Activated naive CD8-positive, alpha-beta T cell treated with anti-CD3 and anti-CD28 coated beads, Interleukin-2, amount 10 ng/mL, durations not matched to agents 7 days and 5 days (primary cell): ENCODE data around the gene TPX2. TPM values are rescaled to one million over a fixed set of nuclear protein-coding genes. Genes with fewer than 3 reads are reported as not detected.

Experiments
- ATAC-seq: fragments of 150-1000 bp; cut with Tn5 transposase; one replicate; pipeline ENCODE4 v1.10.0; 2021; ENCODE audit warnings: low read depth, moderate library complexity
- POLR2A ChIA-PET: fragments of 350-600 bp; sonication (Branson Sonifier 250); formaldehyde crosslinking; loops from one replicate; lab custom pipeline; 2021; ENCODE audit warnings: antibody characterized with exemption; lab: Charles Lee
- DNase-seq: peaks from one replicate; pipeline ENCODE4 v3.0.0; 2021
- H3K27ac Mint-ChIP-seq: one replicate; pipeline ENCODE4 v1.8.0; 2022; ENCODE audit warnings: mild to moderate bottlenecking, mixed read lengths
- H3K27me3 Mint-ChIP-seq: one replicate; pipeline ENCODE4 v1.8.0; 2022; ENCODE audit warnings: mild to moderate bottlenecking, moderate library complexity, mixed read lengths
- H3K36me3 Mint-ChIP-seq: one replicate; pipeline ENCODE4 v1.8.0; 2021; ENCODE audit warnings: mild to moderate bottlenecking, mixed read lengths
- H3K4me1 Mint-ChIP-seq: one replicate; pipeline ENCODE4 v1.8.0; 2021; ENCODE audit warnings: mixed read lengths
- H3K4me3 Mint-ChIP-seq: one replicate; pipeline ENCODE4 v1.8.0; 2022; ENCODE audit warnings: mild to moderate bottlenecking, moderate library complexity, mixed read lengths
- H3K9me3 Mint-ChIP-seq: one replicate; pipeline ENCODE4 v1.8.0; 2021; ENCODE audit warnings: mixed read lengths
- total RNA-seq, 2 experiments: library from RNA; stranded (reverse); gene quantifications; one replicate each; pipeline ENCODE4 v1.2.3, GENCODE V29; 2021

TPX2 gene
- total RNA-seq, 2 experiments from 2014 or later, result 111 to 114 TPM

DNA sequence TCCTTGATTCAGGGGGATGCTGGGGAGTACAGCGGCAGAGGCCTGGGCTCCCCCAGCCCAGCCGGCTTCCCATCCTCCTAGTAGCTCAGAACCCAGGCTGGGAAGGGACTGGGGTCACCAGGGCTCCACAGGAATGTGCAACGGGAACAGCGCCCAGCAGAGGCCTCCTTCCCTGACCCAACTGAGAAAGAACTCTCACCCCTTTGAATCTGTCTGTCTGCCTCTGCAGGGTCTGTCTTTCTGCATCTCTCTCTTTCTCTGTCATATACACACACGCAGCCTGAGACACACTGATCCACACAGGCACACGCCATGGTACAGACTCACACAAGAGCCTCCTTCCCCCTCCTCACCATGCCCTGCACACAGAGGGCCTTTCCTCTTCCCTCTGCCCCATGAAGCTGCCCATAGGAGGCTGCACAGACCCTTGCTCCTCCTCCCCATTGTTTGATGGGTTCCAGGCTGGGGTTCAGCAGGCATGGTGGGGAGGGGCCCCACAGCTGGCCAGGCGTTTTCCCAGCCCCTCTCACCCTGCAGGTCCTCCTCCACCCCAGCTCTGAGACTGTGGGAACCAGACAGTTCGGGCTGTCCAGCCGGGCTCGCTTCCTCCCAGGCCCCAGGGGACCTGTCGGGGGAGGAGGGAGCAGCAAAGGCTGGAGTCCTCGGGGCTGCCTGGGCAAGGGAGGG lies 103.5 kb downstream of the TPX2 start:
- DNase-seq (no peak), ATAC-seq (no peak)
- POLR2A ChIA-PET, result no interaction called here
- Mint-ChIP-seq H3K36me3 (no peaks in the 10 kb centered on the region), H3K27me3 (peaks cover 12% of the 10 kb centered on the region), H3K9me3 (no peaks in the 10 kb centered on the region), H3K27ac (no peak overlapping the region), H3K4me1 (no peaks in the 10 kb centered on the region), H3K4me3 (no peak overlapping the region)

DNA sequence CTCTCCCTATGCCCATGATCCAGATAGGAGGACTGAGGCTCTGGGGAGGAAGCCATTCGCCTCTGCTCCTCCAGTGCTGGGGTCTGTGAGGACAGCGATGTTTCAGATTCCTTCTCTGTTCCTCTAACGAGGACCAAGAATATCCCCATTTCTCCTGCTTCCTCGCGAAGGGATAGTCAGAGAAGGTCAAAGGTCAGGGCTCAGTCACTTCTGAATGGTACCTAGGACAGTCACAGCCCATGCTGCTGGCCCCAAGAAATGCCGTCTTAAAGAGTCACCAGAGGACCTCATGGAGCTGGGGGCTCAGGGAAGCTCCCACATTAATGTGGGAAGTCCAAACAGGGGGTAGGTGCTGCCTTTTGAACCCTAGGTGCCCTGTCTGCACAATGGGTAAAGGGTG lies 104.2 kb downstream of the TPX2 start:
- H3K4me1 Mint-ChIP-seq, result no peaks in the 10 kb centered on the region
- H3K4me3 Mint-ChIP-seq, result no peak overlapping the region
- H3K27me3 Mint-ChIP-seq, result peaks cover 13% of the 10 kb centered on the region
- H3K36me3 Mint-ChIP-seq, result no peaks in the 10 kb centered on the region
- H3K27ac Mint-ChIP-seq, result no peak overlapping the region
- DNase-seq, result no peak
- POLR2A ChIA-PET, result no interaction called here
- no peaks in the 10 kb centered on the region for H3K9me3 Mint-ChIP-seq
- ATAC-seq, result no peak

DNA sequence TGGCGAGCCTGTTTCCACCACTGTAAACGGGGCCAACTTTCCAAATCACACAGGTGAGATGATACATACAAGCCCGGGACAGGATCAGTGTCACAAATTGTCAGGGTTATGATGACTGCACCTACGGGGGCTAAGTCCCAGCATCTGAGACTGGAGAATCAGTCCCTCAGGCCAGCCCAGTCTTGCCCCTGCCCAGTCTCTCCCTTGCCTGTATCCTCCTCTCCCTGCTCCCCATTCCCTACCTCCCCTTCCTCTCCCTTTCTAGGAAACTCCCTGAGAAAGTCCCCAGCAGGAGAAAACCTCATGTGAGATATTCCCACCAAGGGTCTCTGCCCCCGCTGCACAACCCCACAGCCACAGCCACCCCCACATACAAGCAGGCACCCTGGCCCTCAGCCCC lies 104.8 kb downstream of the TPX2 start:
- POLR2A ChIA-PET, result no interaction called here
- peaks cover 14% of the 10 kb centered on the region for H3K27me3 Mint-ChIP-seq
- no peak overlapping the region for H3K27ac Mint-ChIP-seq
- no peak for ATAC-seq
- H3K36me3 Mint-ChIP-seq, result no peaks in the 10 kb centered on the region
- no peak for DNase-seq
- H3K4me1 Mint-ChIP-seq, result no peaks in the 10 kb centered on the region
- H3K9me3 Mint-ChIP-seq, result no peaks in the 10 kb centered on the region
- no peak overlapping the region for H3K4me3 Mint-ChIP-seq

DNA sequence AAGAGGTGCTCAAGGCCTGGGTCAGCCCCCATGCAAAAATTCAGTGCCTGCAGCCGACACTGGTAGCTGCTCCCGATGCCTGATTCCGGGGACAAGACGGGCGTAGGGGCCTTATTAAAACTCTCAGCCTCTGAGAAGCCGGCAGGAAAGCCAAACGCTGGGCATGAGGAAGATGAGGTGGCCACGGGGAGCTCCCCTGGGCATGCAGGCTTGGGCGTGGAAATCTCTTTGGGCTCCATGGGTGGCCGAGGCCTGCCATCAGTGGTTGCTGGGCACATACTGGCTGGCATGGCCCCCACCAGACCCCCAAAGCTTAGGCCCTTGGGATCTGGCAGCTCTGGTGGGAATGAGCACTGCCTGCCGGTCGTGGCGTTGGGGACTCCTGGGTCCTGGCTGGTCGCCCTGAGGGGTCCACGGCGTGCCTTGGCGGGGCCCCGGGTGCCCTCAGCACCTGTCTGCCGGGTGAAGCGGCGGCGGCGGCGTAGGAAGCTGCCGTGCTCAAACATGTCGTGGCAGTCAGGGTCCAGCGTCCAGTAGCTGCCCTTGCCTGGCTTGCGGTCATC lies 105.7 kb downstream of the TPX2 start:
- ATAC-seq (no peak), DNase-seq (no peak)
- H3K4me3 Mint-ChIP-seq, result no peak overlapping the region
- H3K27ac Mint-ChIP-seq, result no peak overlapping the region
- no peaks in the 10 kb centered on the region for H3K4me1 Mint-ChIP-seq
- H3K36me3 Mint-ChIP-seq, result no peaks in the 10 kb centered on the region
- POLR2A ChIA-PET, result no interaction called here
- peaks cover 19% of the 10 kb centered on the region for H3K27me3 Mint-ChIP-seq
- no peaks in the 10 kb centered on the region for H3K9me3 Mint-ChIP-seq

DNA sequence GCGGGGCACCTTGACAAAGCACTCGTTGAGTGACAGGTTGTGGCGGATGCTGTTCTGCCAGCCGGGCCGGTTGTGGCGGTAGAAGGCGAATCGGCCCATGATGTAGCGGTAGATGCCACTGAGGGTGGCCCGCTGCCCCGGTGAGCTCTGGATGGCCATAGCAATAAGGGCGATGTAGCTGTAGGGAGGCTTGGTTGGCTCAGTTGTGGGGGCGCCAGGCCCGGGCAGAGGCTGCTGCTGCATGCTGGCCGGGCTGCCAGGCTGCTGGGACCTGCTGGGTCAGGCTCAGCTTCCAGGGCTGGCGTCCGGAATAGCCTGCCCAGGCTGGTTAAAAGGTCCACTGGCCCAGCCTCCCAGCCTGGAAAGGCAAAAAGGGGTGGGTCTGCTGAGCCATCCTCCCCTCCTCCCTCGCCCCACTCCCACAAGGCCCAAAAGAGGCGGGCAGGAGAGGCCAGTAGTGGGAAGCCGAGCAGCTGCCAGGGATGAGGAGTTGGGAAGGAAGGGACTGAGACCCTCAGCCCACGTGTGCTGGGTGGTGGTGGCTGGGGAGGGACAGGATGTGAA lies 106.3 kb downstream of the TPX2 start, which contains the start of gene FOXS1:
Gene FOXS1 (minus strand): TSS at position 305 of the 564 bp plus-strand sequence. CDS start 62 bp downstream, at position 243.
- Mint-ChIP-seq H3K4me3 (no peak within 1 kb of the TSS), H3K9me3 (no peaks in the 10 kb centered on the region), H3K36me3 (no peaks in the 10 kb centered on the region), H3K27ac (no peak within 1 kb of the TSS), H3K27me3 (peaks cover 24% of the 10 kb centered on the region), H3K4me1 (no peaks in the 10 kb centered on the region)
- POLR2A ChIA-PET, result no interaction called here
- no peak for ATAC-seq
- DNase-seq, result no peak

DNA sequence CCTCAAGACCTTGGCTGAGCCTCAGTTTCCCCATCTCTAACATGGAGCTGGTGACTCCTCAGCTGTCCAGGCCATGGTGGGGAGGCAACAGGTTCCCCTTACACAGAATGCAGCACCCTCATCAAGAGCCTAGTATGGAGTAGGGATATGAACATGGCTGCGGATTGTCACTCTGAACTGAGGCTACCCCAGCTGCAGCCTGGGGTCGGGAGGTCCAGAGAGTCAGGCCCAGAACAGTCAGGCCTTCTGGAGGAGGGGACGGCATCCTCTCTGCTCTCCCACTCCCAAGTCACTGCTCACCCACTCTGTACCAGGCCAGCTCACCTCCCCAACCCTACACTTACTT lies 107.7 kb downstream of the TPX2 start:
- POLR2A ChIA-PET, result interaction anchor here (1.0 kb wide), 1 partner anchor 11 kb away, joined by 4 read pairs; no protein-coding TSS in a partner anchor
- Mint-ChIP-seq H3K27me3 (peaks cover 17% of the 10 kb centered on the region), H3K4me1 (no peaks in the 10 kb centered on the region), H3K27ac (no peak overlapping the region), H3K9me3 (no peaks in the 10 kb centered on the region), H3K4me3 (no peak overlapping the region), H3K36me3 (no peaks in the 10 kb centered on the region)
- DNase-seq (no peak), ATAC-seq (no peak)

DNA sequence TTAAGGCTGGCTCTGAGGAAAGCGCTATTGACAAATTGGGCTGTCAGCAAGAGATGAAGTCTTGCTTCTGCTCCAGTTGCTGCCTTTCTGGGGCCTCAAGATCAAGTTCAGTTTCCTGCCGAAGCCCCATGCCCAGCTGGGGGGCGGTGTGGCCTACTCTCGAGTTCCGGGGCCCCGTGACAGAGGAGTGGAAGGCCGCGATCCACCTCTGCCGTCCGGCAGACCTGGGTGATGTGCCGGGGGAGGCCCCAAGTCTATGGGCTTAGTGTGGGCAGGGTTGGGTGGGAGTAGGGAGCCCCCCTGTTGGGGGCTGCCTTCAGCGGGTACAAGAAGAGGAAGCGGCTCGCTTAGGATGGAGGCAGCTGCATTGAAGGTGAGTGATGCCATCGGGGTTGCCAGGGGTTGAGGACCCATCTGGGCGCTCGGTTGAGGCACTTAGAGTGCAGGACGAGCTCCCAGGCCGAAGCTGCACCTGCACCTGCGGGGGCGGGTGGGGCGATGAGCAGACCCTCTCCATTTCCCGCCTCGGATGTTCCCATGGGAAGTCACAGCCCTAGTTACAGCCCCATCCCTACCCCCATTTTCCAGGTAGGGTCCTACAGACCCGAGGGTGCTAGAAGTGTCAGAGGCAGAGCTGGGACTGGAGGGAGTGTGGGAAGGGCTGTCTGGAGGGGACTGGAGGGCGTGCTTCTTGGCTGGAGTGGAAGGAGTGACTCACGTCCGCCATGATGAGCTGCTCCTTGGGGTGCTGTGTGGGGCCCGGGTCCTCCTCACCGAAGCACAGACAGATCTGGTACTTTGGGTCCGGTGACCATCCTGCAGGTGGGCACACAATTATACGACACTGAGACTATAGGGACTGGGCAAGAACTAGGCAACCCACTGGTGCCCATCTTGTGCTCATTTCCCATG lies 109.3 kb downstream of the TPX2 start:
- no peak overlapping the region for H3K27ac Mint-ChIP-seq
- POLR2A ChIA-PET, result no interaction called here
- ATAC-seq, result no peak
- no peaks in the 10 kb centered on the region for H3K9me3 Mint-ChIP-seq
- H3K36me3 Mint-ChIP-seq, result no peaks in the 10 kb centered on the region
- H3K27me3 Mint-ChIP-seq, result peaks cover 17% of the 10 kb centered on the region
- H3K4me3 Mint-ChIP-seq, result no peak overlapping the region
- no peaks in the 10 kb centered on the region for H3K4me1 Mint-ChIP-seq
- DNase-seq, result no peak

DNA sequence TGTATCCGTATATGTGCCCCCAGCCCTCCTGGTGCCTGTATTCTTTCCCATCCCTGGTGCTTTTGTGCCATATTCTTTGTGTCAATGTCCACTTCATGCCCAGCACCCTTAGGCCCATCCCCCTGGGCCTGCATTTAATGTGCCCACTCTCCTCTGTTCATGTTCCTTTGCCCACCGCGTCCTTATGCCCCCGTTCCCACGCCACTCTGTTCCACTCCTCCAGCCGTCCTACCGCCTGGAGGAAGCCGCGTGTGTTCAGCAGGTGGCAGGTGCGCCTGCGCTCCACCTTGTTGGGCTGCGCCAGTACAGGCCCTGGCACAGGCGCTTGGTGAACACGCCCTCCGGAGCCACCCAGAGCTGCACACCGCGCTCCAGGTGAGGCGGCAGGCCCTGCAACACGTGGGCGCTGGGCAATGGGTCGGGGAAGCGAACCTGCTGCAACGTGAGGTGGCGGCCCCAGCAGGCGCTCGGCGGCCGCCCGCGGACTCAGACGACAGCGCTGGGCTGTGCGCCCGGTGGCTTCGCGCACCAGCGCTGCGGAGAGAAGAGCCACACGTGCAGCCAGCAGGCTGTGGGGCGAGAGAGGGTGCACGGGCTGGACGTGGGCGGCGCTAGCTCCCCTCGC lies 110.3 kb downstream of the TPX2 start:
- H3K27ac Mint-ChIP-seq, result no peak overlapping the region
- no peak for DNase-seq
- POLR2A ChIA-PET, result no interaction called here

More for the DNA sequence above, 110.3 kb downstream of the TPX2 start:
- H3K36me3 Mint-ChIP-seq, result no peaks in the 10 kb centered on the region
- H3K27me3 Mint-ChIP-seq, result peaks cover 17% of the 10 kb centered on the region
- no peaks in the 10 kb centered on the region for H3K4me1 Mint-ChIP-seq
- H3K4me3 Mint-ChIP-seq, result no peak overlapping the region
- H3K9me3 Mint-ChIP-seq, result no peaks in the 10 kb centered on the region
- no peak for ATAC-seq

Other genes starting within 250 kb of the TPX2 start
- 100 to 1,000 TPM; 112 to 120 TPM for gene HM13, start 224.8 kb upstream of the TPX2 start, total RNA-seq
- gene ID1, start 134.0 kb upstream of the TPX2 start, total RNA-seq, result 1 to 10 TPM in 1 of 2 experiments, under 1 TPM in 1; 0.72 to 1.2 TPM
- gene COX4I2, start 101.4 kb upstream of the TPX2 start, total RNA-seq, result not detected
- 10 to 100 TPM; 61.7 to 64.5 TPM for gene BCL2L1, start 16.4 kb upstream of the TPX2 start, total RNA-seq
- under 1 TPM; 0.31 to 0.39 TPM for gene MYLK2, start 80.1 kb downstream of the TPX2 start, total RNA-seq
- gene FOXS1, start 106.3 kb downstream of the TPX2 start, total RNA-seq, result not detected
- gene DUSP15, start 131.2 kb downstream of the TPX2 start, total RNA-seq, result not detected
- not detected for gene TTLL9, start 131.3 kb downstream of the TPX2 start, total RNA-seq
- 10 to 100 TPM; 13.1 to 13.4 TPM for gene PDRG1, start 212.8 kb downstream of the TPX2 start, total RNA-seq
- not detected for gene XKR7, start 228.9 kb downstream of the TPX2 start, total RNA-seq